Mucosa of rectum (tissue), 2 donors: ENCODE data around the gene ESR2.
"Not testable (repeated sequence)": the region's sequence is repeated elsewhere in the genome, so short reads cannot be mapped to it uniquely, and the experiment has no call there.

Experiments used
- H3K27ac ChIP-seq, 2 donors: one replicate each; pipeline ENCODE4 v1.7.0; 2013; ENCODE audit warnings: inconsistent platforms in 2 of 2, low read depth in 2 of 2, low read length in 2 of 2
- H3K27me3 ChIP-seq, 2 donors: one replicate each; pipeline ENCODE4 v1.7.0; 2013; ENCODE audit warnings: low read length in 2 of 2; ENCODE audit not compliant: control insufficient read depth in 2 of 2, insufficient read depth in 2 of 2
- H3K36me3 ChIP-seq, 2 donors: one replicate each; pipeline ENCODE4 v1.7.0; 2013; ENCODE audit warnings: low read length in 2 of 2; ENCODE audit not compliant: control insufficient read depth in 2 of 2, insufficient read depth in 2 of 2
- H3K4me1 ChIP-seq, 2 donors: one replicate each; pipeline ENCODE4 v1.7.0; 2013; ENCODE audit warnings: low read length in 2 of 2, mild to moderate bottlenecking in 1 of 2; ENCODE audit not compliant: control insufficient read depth in 2 of 2, insufficient read depth in 2 of 2
- H3K4me3 ChIP-seq, 2 donors: one replicate each; pipeline ENCODE4 v1.7.0; 2013; ENCODE audit warnings: low read length in 2 of 2
- H3K9ac ChIP-seq, 2 donors: one replicate each; pipeline ENCODE4 v1.7.0; 2013; ENCODE audit warnings: low read length in 2 of 2, low read depth in 1 of 2, mild to moderate bottlenecking in 1 of 2
- H3K9me3 ChIP-seq, 2 donors: one replicate each; pipeline ENCODE4 v1.7.0; 2013; ENCODE audit warnings: low read length in 2 of 2; ENCODE audit not compliant: control insufficient read depth in 2 of 2
- donor health status: healthy.
- donor health status: Normal muscosa, but diverticular disease.

ESR2 gene

GRCh38 chr14:64037869-64038745 lies 256.1 kb downstream of the ESR2 start:
- H3K9me3 ChIP-seq, H3K27ac ChIP-seq, H3K4me1 ChIP-seq, H3K9ac ChIP-seq, H3K4me3 ChIP-seq, H3K27me3 ChIP-seq, H3K36me3 ChIP-seq: not testable (repeated sequence)

- Histone ChIP-seq H3K4me3 (no peak overlapping the region), H3K36me3 (peaks cover 5 to 12% of the 10 kb centered on the region in 2 donors), H3K9ac (no peak overlapping the region), H3K9me3 (no peaks in the 10 kb centered on the region), H3K27ac (no peak overlapping the region), H3K27me3 (no peaks in the 10 kb centered on the region), H3K4me1 (no peaks in the 10 kb centered on the region)
Observed at GRCh38 chr14:64035143-64035542, 259.0 kb downstream of the ESR2 start.
